GM06990 (cell line): ENCODE data around the gene USP13.

Experiments used
- DNase-seq: peaks from one replicate; pipeline ENCODE4 v3.0.0-alpha.2; 2011; ENCODE audit not compliant: insufficient read length; ENCODE audit errors: extremely low read depth
- H3K27me3 ChIP-seq: replicated peaks from 2 replicates; pipeline ENCODE4 v1.6.0; 2011; ENCODE audit warnings: low read length; ENCODE audit not compliant: control insufficient read depth, insufficient read depth
- H3K36me3 ChIP-seq: 2 replicates; pipeline ENCODE4 v1.5.1; 2011; ENCODE audit warnings: low read length; ENCODE audit not compliant: control insufficient read depth, insufficient read depth
- H3K4me3 ChIP-seq: replicated peaks from 2 replicates; pipeline ENCODE4 v1.5.1; 2011; ENCODE audit warnings: low read depth, mild to moderate bottlenecking, control low read depth, low read length
- TF ChIP-seq, protein P1 (sequence below): IDR thresholded peaks from 2 replicates; pipeline ENCODE4 v1.5.1; 2011; ENCODE audit warnings: low read length, control low read depth, mild to moderate bottlenecking, inconsistent platforms; ENCODE audit not compliant: insufficient read depth, poor library complexity, severe bottlenecking

USP13 gene

DNA sequence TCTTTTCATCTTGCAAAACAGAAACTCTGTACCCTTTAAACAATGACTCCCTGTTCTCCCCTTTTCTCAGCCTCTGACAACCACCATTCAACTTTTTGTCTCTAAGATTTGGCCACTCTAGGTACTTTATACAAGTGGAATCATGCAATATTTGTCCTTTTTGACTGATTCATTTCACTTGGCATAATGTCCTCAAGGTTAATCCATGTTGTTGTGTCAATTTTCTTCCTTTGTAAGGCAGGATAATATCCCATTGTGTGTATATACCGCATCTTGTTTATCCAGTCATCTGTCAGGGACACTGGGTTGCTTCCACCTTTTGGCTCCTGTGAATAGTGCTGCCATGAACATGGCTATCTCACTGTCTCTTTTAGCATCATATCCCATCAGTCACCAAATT is 10.3 kb downstream of the USP13 start:
- H3K27me3 ChIP-seq: no peaks in the 10 kb centered on the region
- TF ChIP-seq, protein P1, sequence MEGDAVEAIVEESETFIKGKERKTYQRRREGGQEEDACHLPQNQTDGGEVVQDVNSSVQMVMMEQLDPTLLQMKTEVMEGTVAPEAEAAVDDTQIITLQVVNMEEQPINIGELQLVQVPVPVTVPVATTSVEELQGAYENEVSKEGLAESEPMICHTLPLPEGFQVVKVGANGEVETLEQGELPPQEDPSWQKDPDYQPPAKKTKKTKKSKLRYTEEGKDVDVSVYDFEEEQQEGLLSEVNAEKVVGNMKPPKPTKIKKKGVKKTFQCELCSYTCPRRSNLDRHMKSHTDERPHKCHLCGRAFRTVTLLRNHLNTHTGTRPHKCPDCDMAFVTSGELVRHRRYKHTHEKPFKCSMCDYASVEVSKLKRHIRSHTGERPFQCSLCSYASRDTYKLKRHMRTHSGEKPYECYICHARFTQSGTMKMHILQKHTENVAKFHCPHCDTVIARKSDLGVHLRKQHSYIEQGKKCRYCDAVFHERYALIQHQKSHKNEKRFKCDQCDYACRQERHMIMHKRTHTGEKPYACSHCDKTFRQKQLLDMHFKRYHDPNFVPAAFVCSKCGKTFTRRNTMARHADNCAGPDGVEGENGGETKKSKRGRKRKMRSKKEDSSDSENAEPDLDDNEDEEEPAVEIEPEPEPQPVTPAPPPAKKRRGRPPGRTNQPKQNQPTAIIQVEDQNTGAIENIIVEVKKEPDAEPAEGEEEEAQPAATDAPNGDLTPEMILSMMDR: no peak
- no peaks in the 10 kb centered on the region for H3K36me3 ChIP-seq
- no peak overlapping the region for H3K4me3 ChIP-seq
- no peak for DNase-seq

DNA sequence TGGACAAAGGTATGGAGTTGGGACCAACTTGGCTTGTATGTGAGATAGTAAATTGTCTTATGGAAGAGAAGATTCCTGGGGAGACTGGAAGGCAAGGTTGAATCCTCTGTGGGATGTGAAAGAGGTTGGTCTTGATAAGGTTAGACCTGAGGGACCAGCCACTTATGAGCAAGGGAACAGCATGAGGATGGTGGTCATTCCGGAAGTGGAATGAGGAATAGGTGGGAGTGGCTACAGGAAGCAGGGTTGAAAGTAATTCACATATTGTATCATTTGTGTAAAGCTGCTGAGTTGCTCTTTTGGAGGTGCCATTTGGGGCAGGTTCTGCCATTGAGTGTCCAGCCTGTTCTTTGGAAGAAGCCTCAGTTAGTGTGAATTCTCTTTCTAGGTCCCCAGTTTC is 13.2 kb downstream of the USP13 start:
- Histone ChIP-seq H3K27me3 (no peaks in the 10 kb centered on the region), H3K36me3 (no peaks in the 10 kb centered on the region), H3K4me3 (no peak overlapping the region)
- DNase-seq: no peak
- TF ChIP-seq, protein P1: no peak

DNA sequence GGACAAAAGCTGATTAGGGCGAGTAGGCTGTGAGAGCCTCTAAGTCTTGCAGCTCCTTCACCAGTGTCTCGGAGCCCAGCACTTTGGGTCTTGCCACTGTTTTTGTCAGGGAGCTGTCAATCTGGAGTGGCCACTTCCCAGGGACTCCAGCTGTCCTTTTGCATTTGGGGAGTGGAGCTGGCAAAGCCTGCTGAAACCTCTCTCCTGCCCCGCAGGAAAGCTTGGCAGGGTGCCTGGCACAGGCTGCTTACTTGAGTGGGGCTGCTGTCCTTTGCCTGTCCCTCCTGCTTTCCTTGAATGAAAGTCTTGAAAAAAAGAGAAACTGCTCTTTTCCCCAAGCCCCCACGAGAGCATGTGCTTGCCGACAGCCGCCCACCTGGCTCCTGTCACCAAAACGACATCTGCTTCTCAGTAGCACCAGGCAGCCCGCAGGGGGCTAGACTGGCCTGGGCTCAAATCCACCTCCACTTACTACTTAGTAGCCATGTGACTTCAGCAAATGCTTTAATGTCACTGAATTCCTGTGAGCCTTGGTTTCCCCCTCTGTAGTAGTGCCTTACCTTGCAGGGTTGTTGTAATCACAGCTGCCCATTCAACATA is 13.7 kb downstream of the USP13 start:
- no peaks in the 10 kb centered on the region for H3K36me3 ChIP-seq
- no peak for DNase-seq
- no peak overlapping the region for H3K4me3 ChIP-seq
- TF ChIP-seq, protein P1: no peak
- no peaks in the 10 kb centered on the region for H3K27me3 ChIP-seq

DNA sequence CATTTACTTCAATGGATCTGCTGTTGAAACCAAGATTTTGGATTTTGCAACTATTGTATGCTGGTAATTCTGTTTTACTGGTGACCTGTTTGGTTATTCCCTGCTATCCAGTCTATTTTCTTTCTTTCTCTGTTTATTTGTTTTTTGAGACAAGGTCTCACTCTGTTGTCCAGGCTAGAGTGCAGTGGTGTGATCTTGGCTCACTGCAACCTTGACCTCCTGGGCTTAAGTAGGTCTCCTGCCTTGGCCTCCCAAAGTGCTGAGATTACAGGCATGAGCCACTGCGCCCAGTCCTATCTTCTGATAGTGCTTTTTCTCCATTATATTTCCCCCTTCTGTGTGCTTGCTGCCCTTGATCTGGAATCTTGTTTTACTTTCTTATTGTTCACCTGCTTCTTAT is 15.6 kb downstream of the USP13 start:
- Histone ChIP-seq H3K4me3 (no peak overlapping the region), H3K36me3 (no peaks in the 10 kb centered on the region), H3K27me3 (no peaks in the 10 kb centered on the region)
- TF ChIP-seq, protein P1: no peak
- DNase-seq: no peak

DNA sequence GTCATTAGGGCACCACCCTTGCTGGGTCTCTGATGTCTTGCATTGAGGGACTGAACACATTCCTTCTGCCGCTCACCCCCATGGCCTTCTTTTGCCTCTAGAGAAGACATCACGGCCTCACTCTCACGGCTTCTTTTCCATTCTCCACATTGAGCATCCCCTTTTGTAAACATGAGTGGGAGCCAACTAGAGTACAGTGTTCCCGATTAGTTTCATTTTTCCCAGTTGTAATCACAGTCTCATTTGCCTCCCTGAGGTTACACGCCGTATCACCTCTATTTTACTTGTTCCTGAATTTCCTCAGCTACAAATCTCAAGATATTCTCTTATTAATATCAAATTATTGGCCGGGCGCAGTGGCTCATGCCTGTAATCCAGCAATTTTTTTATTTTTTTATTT is 17.5 kb downstream of the USP13 start:
- TF ChIP-seq, protein P1: no peak
- no peak for DNase-seq
- no peaks in the 10 kb centered on the region for H3K36me3 ChIP-seq
- H3K27me3 ChIP-seq: no peaks in the 10 kb centered on the region
- no peak overlapping the region for H3K4me3 ChIP-seq

DNA sequence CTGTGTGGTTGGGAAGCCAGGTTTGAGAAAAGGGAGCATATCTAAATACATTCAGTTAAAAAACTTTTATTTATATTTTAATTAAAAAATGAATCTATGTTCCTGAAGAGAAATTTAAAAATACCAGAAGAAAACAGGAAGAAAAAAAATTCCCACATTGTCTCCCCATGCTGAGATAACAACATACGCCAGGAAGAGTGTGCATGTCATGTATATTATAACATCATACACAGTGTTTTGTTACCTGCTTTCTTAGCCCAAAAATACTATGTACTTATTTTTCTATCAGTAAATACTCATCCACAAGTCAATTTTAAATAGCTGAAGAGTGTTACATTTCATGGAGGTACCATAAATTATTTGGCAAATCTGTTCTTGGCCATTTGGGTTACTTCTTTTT is 18.5 kb downstream of the USP13 start:
- H3K4me3 ChIP-seq: no peak overlapping the region
- H3K27me3 ChIP-seq: no peaks in the 10 kb centered on the region
- no peak for DNase-seq
- no peaks in the 10 kb centered on the region for H3K36me3 ChIP-seq
- TF ChIP-seq, protein P1: no peak
